Mucosa of descending colon (tissue), 3 donors: ENCODE results near the gene PIAS2. TPM values are rescaled to one million over a fixed set of nuclear protein-coding genes. Genes with fewer than 3 reads are reported as not detected.

ENCODE experiments used
- ATAC-seq: fragments of 200-7000 bp; cut with Tn5 transposase; one replicate; pipeline ENCODE4 v1.9.1; 2020; ENCODE audit warnings: mild to moderate bottlenecking, moderate library complexity
- DNase-seq, 3 donors: peaks; one replicate each; pipeline ENCODE4 v3.0.0-alpha.2; 2020
- H3K36me3 ChIP-seq: fragments of 200-600 bp; one replicate; pipeline ENCODE4 v1.8.0; 2021; ENCODE audit warnings: low read depth, mild to moderate bottlenecking
- H3K4me1 ChIP-seq: fragments of 200-600 bp; one replicate; pipeline ENCODE4 v1.8.0; 2021; ENCODE audit warnings: low read depth, mild to moderate bottlenecking
- H3K4me3 ChIP-seq: fragments of 200-600 bp; one replicate; pipeline ENCODE4 v1.8.0; 2021; ENCODE audit warnings: mild to moderate bottlenecking
- H3K9me3 ChIP-seq: fragments of 200-600 bp; one replicate; pipeline ENCODE4 v1.8.0; 2021; ENCODE audit warnings: mild to moderate bottlenecking
- intact Hi-C, 2 donors: fragments of 100-400 bp; cut with DNase I in 1 of 2; cut with micrococcal nuclease in 1 of 2; formaldehyde crosslinking; loops; one replicate each; pipeline versions ENCODE4 v1.11.0 to v1.11.1; 2022; cut with DNase I, micrococcal nuclease
- total RNA-seq, 3 donors: library from RNA; stranded (reverse); fragmentation: NEBNext Ultra II Directional in 2 of 3; extraction: Animal tissue kit (Norgen Biotek cat#: 25700) in 2 of 3; gene quantifications; one replicate each; pipeline versions ENCODE4 v1.2.1 to v1.2.4, GENCODE V29; 2021 to 2023
- TF ChIP-seq, protein P1 (sequence below): fragments of 200-600 bp; IDR thresholded peaks from one replicate; pipeline ENCODE4 v1.8.0; 2022; ENCODE audit warnings: antibody characterized with exemption, mild to moderate bottlenecking
- donor health status: DM: no; HTN: no; CAD: no; lungs with moderate emphysema.
- donor health status: DM: no; HTN: no; CAD: no.
- donor health status: DM: no; HTN: yes; CAD: no.

PIAS2 gene
- total RNA-seq, 3 donors from 2014 or later: 31.2 to 56.7 (median 33.5) TPM

DNA sequence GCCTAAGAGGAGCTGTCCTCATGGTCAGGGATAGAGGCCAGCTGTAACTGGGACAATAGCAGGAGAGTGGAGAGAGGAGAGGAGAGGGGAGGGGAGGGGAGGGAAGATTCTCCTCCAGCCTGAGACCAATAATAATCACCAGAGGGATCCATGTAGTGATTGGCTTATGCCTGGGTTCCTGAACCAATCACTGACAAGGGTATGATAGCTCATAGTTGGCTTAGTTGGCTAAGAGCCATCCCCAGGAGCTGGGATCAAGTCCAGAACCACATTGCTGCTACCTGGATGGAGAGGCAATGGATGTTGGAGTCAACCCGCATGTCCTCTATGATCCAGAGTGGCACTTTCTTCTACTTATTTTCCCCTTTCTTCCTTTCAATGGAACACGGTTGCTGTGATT lies 152.7 kb downstream of the PIAS2 start:
- no peaks in the 10 kb centered on the region for H3K9me3 ChIP-seq
- H3K36me3 ChIP-seq: no peaks in the 10 kb centered on the region
- TF ChIP-seq, protein P1, sequence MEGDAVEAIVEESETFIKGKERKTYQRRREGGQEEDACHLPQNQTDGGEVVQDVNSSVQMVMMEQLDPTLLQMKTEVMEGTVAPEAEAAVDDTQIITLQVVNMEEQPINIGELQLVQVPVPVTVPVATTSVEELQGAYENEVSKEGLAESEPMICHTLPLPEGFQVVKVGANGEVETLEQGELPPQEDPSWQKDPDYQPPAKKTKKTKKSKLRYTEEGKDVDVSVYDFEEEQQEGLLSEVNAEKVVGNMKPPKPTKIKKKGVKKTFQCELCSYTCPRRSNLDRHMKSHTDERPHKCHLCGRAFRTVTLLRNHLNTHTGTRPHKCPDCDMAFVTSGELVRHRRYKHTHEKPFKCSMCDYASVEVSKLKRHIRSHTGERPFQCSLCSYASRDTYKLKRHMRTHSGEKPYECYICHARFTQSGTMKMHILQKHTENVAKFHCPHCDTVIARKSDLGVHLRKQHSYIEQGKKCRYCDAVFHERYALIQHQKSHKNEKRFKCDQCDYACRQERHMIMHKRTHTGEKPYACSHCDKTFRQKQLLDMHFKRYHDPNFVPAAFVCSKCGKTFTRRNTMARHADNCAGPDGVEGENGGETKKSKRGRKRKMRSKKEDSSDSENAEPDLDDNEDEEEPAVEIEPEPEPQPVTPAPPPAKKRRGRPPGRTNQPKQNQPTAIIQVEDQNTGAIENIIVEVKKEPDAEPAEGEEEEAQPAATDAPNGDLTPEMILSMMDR: no peak
- no peaks in the 10 kb centered on the region for H3K4me1 ChIP-seq
- ATAC-seq (no peak), DNase-seq (no peak)
- intact Hi-C loops: no loop called here
- no peak overlapping the region for H3K4me3 ChIP-seq

DNA sequence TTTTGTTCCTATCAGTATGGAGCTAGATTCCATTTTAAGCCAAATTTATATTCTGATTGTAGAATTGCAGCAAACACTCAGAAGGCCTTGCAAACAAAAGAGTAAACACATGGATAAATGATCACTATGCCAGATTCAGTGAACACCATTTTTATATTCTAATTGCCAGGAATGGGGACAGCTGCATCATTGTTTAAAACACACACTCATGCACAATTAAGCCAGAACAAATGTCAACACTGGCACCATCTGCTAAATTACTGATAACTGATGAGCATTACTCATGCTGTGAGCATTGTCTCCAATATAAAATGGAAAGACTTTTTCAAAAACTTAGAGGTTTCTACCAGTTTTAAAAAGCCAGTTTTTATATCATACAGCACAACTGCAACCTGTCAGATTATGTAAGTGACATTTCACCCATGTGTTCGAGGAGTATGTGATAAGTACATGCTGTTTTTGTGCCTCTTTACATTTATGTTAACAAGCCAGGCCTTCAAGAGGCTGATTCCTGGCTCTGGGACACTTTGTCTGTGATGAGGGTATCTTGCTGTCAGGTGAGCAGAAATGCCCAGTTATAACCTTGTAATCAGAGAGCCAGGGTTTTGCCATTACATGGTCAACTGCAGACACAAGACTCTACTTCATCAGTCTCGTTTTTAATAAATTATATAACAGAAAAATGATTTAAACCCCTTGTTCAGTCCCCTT lies 156.1 kb downstream of the PIAS2 start:
- Histone ChIP-seq H3K9me3 (no peaks in the 10 kb centered on the region), H3K4me1 (peaks cover 11% of the 10 kb centered on the region), H3K4me3 (no peak overlapping the region), H3K36me3 (no peaks in the 10 kb centered on the region)
- ATAC-seq: no peak
- intact Hi-C loops: no loop called here
- TF ChIP-seq, protein P1: no peak
- no peak for DNase-seq

DNA sequence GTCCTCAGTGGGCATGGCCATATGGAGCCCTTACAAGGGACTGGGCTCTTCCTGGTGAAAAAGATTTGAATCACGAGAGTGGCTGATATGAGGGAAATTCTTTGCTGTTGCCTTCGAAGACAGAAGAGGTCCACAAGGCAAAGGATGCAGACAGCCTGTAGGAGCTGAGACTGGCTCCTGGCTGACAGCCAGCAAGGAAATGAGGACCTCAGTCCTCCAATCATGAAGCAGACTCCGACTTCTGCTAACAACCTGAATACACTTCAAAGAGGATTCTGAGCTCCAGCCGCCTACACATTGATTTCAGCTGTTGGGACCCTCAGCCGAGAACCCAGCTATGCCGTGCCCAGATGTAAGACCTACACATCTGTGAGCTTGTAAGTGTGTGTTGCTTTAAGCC lies 157.4 kb downstream of the PIAS2 start:
- ATAC-seq (peak; percentile 20), DNase-seq (peak in 1 of 3 donors; percentile 26)
- intact Hi-C loops: no loop called here
- Histone ChIP-seq H3K4me1 (peaks cover 11% of the 10 kb centered on the region), H3K4me3 (no peak overlapping the region), H3K36me3 (no peaks in the 10 kb centered on the region), H3K9me3 (no peaks in the 10 kb centered on the region)
- TF ChIP-seq, protein P1: no peak

DNA sequence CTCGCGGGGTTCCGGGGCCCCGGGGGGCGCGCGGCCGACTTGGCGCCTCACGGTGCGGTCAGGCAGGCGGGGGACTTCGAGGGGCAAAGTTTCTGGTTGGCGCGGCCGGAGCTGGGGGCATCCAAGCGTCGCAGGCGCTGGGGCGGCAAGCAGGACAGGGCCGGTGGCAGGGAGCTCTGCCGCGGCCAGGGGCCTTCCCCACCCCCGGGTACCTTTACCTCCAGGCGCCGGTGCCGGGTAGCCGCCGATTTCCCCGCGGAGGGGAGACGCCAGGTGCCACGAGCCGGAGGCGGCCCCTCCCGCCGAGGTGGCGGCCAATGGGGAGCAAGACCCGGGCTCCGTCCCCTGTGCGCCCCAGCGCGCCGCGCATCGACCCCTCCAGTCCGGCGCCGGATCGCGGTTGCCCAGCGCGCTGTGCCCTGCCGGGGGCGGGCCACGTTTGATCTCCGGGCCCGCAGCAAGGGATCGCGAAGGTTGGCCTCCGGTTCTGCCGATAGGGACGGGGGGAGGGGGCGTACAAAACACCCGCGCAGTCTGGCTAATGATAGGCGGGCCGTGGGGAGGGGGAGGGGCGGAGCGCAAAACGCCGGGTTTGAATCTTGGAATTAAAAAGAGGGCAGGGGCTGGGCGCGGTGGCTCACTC lies 160.6 kb downstream of the PIAS2 start, which contains the start of gene ST8SIA5:
Gene ST8SIA5, minus strand, starts transcription at position 495 of the 643 bp plus-strand sequence. CDS start 545 bp downstream, outside the sequence.
- Histone ChIP-seq H3K4me3 (no peak within 1 kb of the TSS), H3K36me3 (no peaks in the 10 kb centered on the region), H3K9me3 (no peaks in the 10 kb centered on the region), H3K4me1 (peaks cover 11% of the 10 kb centered on the region)
- no peak for ATAC-seq
- no peak for DNase-seq
- intact Hi-C loops: no loop called here
- TF ChIP-seq, protein P1: no peak

DNA sequence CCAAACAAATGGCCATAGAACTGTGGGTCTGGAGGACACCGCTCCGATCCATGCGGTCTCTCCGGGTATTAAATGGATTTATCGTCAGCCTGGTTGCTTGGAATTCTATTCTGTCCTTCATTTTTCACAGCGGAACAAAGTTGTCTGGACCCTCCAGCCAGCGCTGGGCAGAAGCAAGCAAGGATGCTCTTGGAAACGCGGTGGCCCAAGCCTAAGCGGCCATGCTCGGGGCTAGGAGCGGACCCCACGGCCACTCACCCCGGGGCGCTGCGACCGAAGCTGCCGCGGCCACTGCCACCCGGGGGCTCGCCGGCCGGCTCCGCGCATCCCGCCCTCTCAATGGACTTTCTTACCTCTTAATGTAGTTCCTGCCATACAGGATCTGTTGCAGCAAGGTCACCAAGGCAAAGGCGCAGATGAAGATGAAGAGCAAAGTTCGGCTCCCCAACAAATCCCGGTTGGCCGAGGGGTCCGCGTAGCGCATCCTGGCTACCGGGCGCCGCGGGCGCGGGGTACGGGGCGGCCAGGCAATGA lies 161.2 kb downstream of the PIAS2 start:
- Histone ChIP-seq H3K4me1 (peaks cover 11% of the 10 kb centered on the region), H3K36me3 (no peaks in the 10 kb centered on the region), H3K9me3 (no peaks in the 10 kb centered on the region), H3K4me3 (no peak overlapping the region)
- TF ChIP-seq, protein P1: no peak
- no peak for ATAC-seq
- DNase-seq: no peak
- intact Hi-C loops: no loop called here
